ENCODE data around the gene ATP13A4. TPM values are rescaled to one million over a fixed set of nuclear protein-coding genes. Genes with fewer than 3 reads are reported as not detected.

The ATP13A4 gene
- total RNA-seq, 2 experiments from 2014 or later: 0.44 to 2.5 TPM

DNA sequence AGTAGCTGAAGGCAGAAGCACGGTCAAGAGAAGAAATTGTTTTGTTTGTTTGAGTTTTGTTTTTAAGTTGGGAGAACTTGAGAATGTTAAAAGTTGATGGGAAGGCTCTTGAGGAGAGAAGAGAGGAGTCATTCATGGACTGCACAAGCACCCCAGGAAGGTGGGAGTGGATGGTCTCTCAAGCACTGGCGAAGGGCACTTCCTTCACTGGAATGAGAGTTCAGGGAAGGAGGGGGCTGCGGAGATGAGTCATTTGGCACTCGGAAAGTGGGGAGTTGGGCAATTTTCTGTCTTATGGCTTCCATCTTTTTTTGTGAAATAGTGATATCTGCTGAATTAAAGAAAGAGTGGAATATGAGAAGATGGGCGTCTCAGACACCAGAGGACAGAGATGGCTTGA is 66.0 kb downstream of the ATP13A4 start:
- no peaks in the 10 kb centered on the region for H3K79me2 ChIP-seq (ENCODE audit: insufficient read depth, low read depth, low read length)
- BruUV-seq (replicated peaks): no TSS peak
- no peak overlapping the region for H2AFZ ChIP-seq (ENCODE audit: low read length)
- H3K4me1 ChIP-seq (ENCODE audit: insufficient read depth, low read length, poor library complexity, severe bottlenecking): no peaks in the 10 kb centered on the region
- no peak overlapping the region for H3K4me3 ChIP-seq (ENCODE audit: low read depth, low read length, poor library complexity, severe bottlenecking)
- no peak overlapping the region for H3K4me2 ChIP-seq (ENCODE audit: low read length)
- no peaks in the 10 kb centered on the region for H3K9me2 ChIP-seq (ENCODE audit: insufficient read depth, low read length)
- TF ChIP-seq EZH2phosphoT487 (IDR thresholded peaks at IDR 0.05; ENCODE audit: borderline replicate concordance, low read depth, low read length): no peak
- TF ChIP-seq, protein P1, sequence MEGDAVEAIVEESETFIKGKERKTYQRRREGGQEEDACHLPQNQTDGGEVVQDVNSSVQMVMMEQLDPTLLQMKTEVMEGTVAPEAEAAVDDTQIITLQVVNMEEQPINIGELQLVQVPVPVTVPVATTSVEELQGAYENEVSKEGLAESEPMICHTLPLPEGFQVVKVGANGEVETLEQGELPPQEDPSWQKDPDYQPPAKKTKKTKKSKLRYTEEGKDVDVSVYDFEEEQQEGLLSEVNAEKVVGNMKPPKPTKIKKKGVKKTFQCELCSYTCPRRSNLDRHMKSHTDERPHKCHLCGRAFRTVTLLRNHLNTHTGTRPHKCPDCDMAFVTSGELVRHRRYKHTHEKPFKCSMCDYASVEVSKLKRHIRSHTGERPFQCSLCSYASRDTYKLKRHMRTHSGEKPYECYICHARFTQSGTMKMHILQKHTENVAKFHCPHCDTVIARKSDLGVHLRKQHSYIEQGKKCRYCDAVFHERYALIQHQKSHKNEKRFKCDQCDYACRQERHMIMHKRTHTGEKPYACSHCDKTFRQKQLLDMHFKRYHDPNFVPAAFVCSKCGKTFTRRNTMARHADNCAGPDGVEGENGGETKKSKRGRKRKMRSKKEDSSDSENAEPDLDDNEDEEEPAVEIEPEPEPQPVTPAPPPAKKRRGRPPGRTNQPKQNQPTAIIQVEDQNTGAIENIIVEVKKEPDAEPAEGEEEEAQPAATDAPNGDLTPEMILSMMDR (conservative IDR thresholded peaks at IDR 0.05; ENCODE audit: low read length): no peak
- ChIA-PET CTCF (ENCODE audit: unreplicated experiment) (no interaction called here), POLR2A (no interaction called here)
- DNase-seq (ENCODE audit: low spot score): no peak
- H4K20me1 ChIP-seq (ENCODE audit: insufficient read depth, low read length): no peaks in the 10 kb centered on the region
- no peaks in the 10 kb centered on the region for H3K9me3 ChIP-seq (ENCODE audit: low read length)
- no peaks in the 10 kb centered on the region for H3K36me3 ChIP-seq (ENCODE audit: insufficient read depth, low read length)
- H3K27ac ChIP-seq (ENCODE audit: low read depth, low read length, poor library complexity, severe bottlenecking): no peak overlapping the region
- intact Hi-C loops (cut with micrococcal nuclease; ENCODE audit: unreplicated experiment): no loop called here

DNA sequence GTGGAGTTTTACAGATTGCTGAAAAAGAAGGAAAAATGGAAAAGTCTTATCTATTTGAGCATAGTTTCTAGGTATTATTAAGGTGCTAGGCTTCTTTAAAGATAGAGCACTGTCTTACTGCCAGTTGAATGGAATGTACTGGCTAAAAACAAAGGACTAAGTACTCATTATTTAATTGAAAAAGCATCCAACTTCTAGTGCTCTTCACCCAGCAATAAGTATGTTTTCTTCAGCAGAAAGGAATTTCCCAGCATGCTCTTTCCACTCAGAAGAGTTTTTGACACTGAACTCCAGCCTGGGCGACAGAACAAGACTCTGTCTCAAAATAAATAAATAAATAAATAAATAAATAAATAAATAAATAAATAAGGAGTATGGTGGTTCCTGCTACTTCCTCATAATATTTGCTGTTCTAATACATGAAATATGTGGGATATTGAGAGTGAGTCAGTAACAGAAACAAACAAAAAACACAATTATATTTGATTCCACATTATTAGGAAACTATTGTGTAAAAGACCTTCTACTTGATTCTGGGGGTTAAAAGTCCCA is 70.6 kb downstream of the ATP13A4 start:
- H2AFZ ChIP-seq (ENCODE audit: low read length): no peak overlapping the region
- ChIA-PET CTCF (ENCODE audit: unreplicated experiment) (no interaction called here), POLR2A (no interaction called here)
- no peaks in the 10 kb centered on the region for H3K79me2 ChIP-seq (ENCODE audit: insufficient read depth, low read depth, low read length)
- DNase-seq (ENCODE audit: low spot score): no peak
- no peaks in the 10 kb centered on the region for H3K4me1 ChIP-seq (ENCODE audit: insufficient read depth, low read length, poor library complexity, severe bottlenecking)
- TF ChIP-seq EZH2phosphoT487 (IDR thresholded peaks at IDR 0.05; ENCODE audit: borderline replicate concordance, low read depth, low read length): no peak
- TF ChIP-seq, protein P1 (conservative IDR thresholded peaks at IDR 0.05; ENCODE audit: low read length): no peak
- no peak overlapping the region for H3K4me3 ChIP-seq (ENCODE audit: low read depth, low read length, poor library complexity, severe bottlenecking)
- H3K36me3 ChIP-seq (ENCODE audit: insufficient read depth, low read length): no peaks in the 10 kb centered on the region
- BruUV-seq (replicated peaks): no TSS peak
- no peaks in the 10 kb centered on the region for H4K20me1 ChIP-seq (ENCODE audit: insufficient read depth, low read length)
- intact Hi-C loops (cut with micrococcal nuclease; ENCODE audit: unreplicated experiment): no loop called here
- H3K27ac ChIP-seq (ENCODE audit: low read depth, low read length, poor library complexity, severe bottlenecking): no peak overlapping the region
- H3K9me3 ChIP-seq (ENCODE audit: low read length): no peaks in the 10 kb centered on the region
- no peak overlapping the region for H3K4me2 ChIP-seq (ENCODE audit: low read length)
- no peaks in the 10 kb centered on the region for H3K9me2 ChIP-seq (ENCODE audit: insufficient read depth, low read length)

DNA sequence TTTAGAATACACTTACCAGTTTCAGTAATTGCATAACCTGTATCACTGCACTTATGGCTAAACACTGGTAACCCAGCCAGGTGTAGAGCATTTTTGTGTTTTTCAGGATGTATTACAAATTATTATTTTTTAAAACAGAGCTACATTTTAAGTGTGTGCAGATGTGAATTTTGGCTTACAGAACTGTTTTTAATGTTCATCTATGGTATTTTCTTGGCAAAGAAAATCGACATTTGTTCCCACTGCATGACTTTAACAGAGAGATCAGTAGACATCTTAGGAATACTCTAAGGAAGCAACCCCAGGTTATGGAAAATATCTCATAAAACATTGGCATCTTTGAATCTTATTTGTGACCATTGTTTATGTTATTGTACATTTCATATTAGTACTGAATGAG is 73.3 kb downstream of the ATP13A4 start:
- no peaks in the 10 kb centered on the region for H3K9me2 ChIP-seq (ENCODE audit: insufficient read depth, low read length)
- H3K36me3 ChIP-seq (ENCODE audit: insufficient read depth, low read length): no peaks in the 10 kb centered on the region
- ChIA-PET CTCF (ENCODE audit: unreplicated experiment) (no interaction called here), POLR2A (no interaction called here)
- H3K79me2 ChIP-seq (ENCODE audit: insufficient read depth, low read depth, low read length): no peaks in the 10 kb centered on the region
- intact Hi-C loops (cut with micrococcal nuclease; ENCODE audit: unreplicated experiment): no loop called here
- no TSS peak for BruUV-seq (replicated peaks)
- H3K4me1 ChIP-seq (ENCODE audit: insufficient read depth, low read length, poor library complexity, severe bottlenecking): no peaks in the 10 kb centered on the region
- H4K20me1 ChIP-seq (ENCODE audit: insufficient read depth, low read length): no peaks in the 10 kb centered on the region
- TF ChIP-seq EZH2phosphoT487 (IDR thresholded peaks at IDR 0.05; ENCODE audit: borderline replicate concordance, low read depth, low read length): no peak
- TF ChIP-seq, protein P1 (conservative IDR thresholded peaks at IDR 0.05; ENCODE audit: low read length): no peak
- no peak overlapping the region for H3K4me3 ChIP-seq (ENCODE audit: low read depth, low read length, poor library complexity, severe bottlenecking)
- no peak overlapping the region for H2AFZ ChIP-seq (ENCODE audit: low read length)
- H3K27ac ChIP-seq (ENCODE audit: low read depth, low read length, poor library complexity, severe bottlenecking): no peak overlapping the region
- H3K9me3 ChIP-seq (ENCODE audit: low read length): no peaks in the 10 kb centered on the region
- DNase-seq (ENCODE audit: low spot score): no peak
- H3K4me2 ChIP-seq (ENCODE audit: low read length): no peak overlapping the region
